Fibroblast of skin of abdomen (primary cell): Measurements from ENCODE around the gene CORO1C.

Experiments used
- DNase-seq: peaks from one replicate; pipeline ENCODE4 v3.0.0-alpha.2; 2013

CORO1C gene

GRCh38 chr12:108614041-108614440 is 117.3 kb downstream of the CORO1C start:
- DNase-seq, result no peak

GRCh38 chr12:108613548-108613947 is 117.8 kb downstream of the CORO1C start:
- DNase-seq, result no peak

DNA sequence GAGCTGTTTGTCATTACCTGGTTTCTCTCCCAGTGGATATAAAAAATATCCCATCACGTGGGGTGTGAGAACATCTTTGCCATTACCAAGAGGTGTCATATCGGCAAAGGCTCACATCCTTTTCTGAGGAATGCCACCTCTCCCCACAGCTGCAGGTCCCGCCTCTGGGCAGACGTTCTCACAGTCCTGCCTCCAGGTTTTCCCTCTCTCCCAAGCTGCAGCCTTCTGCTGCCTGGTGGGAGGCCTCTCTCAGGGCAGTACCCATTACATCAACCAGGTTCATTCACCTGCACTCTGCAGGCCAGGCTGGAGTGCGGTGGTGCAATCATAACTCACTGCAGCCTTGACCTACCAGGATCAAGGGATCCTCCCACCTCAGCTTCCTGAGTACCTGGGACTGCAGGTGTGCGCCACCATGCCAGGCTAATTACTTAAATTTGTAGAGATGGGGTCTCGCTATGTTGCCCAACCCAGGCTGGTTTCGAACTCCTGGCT is 118.5 kb downstream of the CORO1C start:
- DNase-seq, result no peak

GRCh38 chr12:108611884-108612415 is 119.4 kb downstream of the CORO1C start:
- DNase-seq, result peak; percentile 84

DNA sequence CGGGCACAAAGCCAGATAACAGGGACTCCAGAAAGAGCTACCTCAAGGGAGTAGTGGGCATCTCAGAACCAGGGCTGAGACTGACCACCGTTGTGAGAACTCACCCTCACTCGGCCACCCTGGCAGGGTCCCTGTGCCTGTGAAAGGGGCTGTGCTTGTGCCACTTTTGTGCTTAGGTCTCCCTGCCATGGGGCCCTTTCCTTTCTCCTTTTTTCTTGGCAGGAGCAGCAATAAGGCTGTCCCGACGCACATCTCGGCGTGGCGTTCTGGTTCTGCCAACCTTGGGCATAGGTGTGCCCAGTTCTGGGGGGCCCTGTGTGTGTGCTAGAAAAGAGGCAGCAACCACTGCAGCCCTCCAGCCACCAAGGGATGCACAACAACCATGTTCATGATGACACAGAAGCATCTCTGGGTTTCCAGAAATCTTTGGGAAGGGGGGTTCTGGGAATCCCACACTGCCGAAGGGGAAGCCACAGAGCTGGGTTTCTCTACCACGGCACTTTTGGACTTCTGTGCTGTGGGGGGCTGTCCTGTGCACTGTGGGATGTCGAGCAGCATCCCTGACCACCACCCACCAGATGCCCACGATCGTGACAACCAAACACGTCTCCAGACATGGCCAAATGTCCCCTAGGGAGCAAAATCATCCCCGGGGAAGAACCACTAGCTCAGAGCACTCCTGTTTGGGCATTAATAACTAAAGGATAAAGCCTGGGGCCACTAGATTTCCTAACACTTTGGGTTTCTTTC is 120.3 kb downstream of the CORO1C start:
- DNase-seq, result no peak

DNA sequence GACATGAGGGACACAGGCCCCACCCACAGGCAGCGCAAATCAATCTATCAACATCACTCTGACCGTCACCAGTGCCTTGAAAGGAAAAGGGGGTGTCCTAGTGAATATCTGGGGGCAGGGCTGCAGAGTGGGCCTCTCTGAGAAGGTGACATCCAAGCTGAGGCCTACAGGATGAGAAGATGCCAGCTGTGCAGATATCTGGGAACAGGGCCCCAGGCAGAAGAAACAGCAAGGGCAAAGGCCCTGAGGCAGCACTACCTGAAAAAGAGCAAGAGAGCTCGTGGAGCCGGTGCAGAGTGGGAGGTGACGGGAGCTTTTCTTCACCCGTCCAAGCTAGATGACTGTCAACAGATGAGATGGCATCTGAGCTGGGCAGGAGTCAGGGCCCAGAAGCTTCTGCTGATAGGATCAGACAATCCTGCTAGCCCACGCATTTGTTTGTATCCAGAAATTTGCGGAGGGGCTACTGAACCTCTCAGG is 120.9 kb downstream of the CORO1C start:
- no peak for DNase-seq

GRCh38 chr12:108609537-108610335 is 121.6 kb downstream of the CORO1C start:
- peak; percentile 93 for DNase-seq

DNA sequence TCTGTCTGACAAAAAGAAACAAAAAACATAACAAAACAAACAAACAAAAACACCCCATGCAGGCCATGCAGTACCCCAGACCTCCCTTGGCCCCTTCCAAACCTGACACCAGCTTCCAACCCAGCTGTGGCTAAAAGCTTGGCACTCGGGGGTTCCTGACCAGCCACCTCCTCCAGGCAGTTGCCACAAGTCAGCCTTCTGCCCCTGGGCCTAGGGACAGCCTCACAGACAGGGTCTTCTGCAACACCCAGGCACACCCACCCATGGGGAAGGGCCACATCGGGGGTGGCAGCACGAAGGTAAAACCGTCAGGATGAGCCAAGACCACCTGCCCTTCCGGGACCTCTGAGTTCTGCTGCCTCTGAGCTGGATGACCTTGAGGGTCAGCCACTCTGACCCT is 122.7 kb downstream of the CORO1C start:
- no peak for DNase-seq

GRCh38 chr12:108607981-108608600 is 123.2 kb downstream of the CORO1C start:
- DNase-seq, result no peak

DNA sequence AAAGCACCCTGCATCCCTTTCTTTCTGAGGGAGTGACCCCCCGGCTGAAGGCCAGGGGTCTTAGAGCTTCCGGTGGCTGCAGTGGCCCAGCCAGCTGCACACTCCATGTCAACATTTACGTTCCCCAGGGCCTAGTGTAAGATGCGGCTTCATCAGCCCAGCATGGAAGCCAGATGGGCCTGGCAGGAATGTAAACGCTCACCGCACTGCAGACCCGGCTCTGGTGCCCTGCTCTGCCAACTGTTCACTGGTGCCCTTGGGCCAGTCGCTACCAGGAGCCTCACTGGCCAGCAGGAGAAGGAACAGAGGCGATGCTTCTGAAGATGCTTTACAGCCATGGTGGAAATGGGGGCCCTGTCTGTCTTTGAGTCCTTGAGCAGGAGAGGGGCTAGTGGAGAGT is 124.8 kb downstream of the CORO1C start:
- no peak for DNase-seq

- DNase-seq, result no peak
Observed at GRCh38 chr12:108605690-108606406, 125.5 kb downstream of the CORO1C start.

GRCh38 chr12:108605000-108605689 is 126.2 kb downstream of the CORO1C start:
- DNase-seq, result no peak

DNA sequence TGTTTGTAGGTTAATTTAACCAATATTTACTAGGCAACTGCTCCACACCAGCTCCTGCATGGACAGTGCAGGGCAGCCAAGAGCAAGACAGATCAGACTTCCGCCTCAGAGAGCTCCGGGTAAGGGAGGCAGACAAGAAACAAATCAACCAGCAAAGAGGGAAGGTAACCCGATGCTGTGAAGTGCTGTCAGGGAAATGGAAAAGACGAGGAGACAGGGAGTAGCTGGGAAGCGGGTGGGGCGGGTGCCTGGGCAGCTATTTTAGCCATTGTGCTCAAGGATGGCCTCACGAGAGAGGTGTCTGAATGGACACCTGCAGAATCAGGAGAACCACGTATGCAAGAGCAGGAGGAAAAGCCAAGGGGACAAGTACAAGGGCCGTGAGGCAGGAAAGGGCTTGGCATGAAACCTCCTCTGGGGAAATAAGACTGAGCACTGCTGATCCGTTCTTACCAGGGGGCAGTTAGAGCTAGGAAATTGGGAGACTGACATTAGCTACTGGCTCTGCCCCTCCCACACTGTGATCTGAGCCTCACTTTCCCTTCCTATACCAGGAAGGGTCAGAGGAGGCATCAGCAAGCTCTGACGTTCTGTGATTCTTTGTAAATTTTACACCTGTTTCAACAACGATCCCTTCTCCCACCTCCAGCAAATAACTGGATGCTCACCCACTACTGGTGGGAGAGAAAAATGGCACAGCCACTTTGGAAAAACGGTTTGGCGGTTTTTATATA is 126.9 kb downstream of the CORO1C start:
- no peak for DNase-seq

- DNase-seq, result no peak
Observed at GRCh38 chr12:108603743-108604142, 127.6 kb downstream of the CORO1C start.

- DNase-seq, result no peak
Observed at GRCh38 chr12:108602976-108603704, 128.2 kb downstream of the CORO1C start.

GRCh38 chr12:108602209-108602705 is 129.1 kb downstream of the CORO1C start:
- DNase-seq, result no peak

DNA sequence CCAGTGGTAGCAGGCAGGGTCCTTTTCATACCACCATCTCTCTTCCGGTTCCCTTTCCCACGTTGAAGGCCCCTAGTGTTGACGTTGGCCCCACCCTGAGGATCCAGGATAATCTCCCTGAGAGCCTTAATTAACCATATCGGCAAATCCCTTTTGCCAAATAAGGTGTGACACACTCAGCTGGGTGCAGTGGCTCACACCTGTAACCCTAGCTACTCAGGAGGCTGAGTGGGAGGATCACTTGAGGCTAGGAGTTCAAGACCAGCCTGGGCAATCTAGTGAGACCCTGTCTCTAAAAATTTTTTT is 130.7 kb downstream of the CORO1C start:
- no peak for DNase-seq

GRCh38 chr12:108599948-108600701 is 131.2 kb downstream of the CORO1C start:
- DNase-seq, result no peak

DNA sequence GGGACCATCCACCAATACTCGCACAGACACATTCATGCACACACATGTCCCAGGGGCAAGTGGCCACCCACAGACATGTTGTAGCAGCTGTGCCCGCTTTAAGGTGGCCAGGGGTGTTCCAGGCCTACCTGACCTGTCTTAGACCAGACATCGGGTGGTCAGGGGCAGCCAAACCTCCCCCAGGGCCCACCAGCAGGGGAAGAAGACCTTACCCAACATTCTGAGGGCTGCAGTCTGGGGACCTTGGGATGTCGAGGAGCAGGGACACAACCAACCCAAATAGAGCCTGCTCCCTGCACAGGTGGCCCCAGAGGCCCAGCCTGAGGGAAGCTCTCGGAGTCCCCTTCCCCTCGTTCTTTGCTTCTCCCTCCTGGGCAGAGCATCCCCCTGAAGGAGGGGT is 131.8 kb downstream of the CORO1C start:
- DNase-seq, result no peak
